Stimulated activated CD8-positive, alpha-beta memory T cell treated with anti-CD3 and anti-CD28 coated beads, Interleukin-7, amount 100 ng/mL, for 48 hours (primary cell): Measurements from ENCODE around the gene IPMK.
"Not testable (repeated sequence)": the region's sequence is repeated elsewhere in the genome, so short reads cannot be mapped to it uniquely, and the experiment has no call there.

Experiments used
- DNase-seq, 2 donors: peaks; one replicate each; pipeline ENCODE4 v3.0.0-alpha.2; 2020; ENCODE audit warnings: low read depth in 1 of 2; ENCODE audit errors: extremely low read depth in 1 of 2

The IPMK gene

DNA sequence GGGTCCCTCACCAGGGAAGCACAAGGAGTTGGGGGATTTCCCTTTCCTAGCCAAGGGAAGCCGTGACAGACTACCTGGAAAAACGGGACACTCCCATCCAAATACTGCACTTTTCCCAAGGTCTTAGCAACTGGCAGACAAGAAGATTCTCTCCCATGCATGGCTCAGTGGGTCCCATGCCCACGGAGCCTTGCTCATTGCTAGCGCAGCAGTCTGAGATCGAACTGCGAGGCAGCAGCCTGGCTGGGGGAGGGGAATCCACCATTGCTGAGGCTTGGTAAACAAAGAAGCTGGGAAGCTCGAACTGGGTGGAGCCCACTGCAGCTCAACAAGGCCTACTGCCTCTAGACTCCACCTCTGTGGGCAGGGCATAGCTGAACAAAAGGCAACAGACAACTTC is 37.8 kb downstream of the IPMK start:
- not testable (repeated sequence) for DNase-seq

DNA sequence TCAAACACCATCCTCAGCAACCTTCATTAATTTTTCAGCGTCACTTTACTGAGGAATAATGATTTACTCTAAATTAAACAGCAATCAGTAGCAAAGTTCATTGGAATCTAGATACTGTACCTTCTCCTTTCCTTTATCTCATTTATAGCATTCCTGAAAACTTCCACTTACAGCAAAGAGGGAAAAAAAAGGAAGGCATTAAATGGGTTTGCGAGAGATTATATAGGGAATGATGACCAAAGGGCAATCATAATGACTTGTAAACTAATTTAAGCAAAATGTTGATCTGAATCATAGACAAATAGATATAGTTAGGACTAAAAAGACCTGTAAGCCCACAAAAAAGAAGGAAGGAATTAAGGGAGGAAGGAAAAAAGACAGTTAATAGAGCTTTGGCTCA is 42.0 kb downstream of the IPMK start:
- no peak for DNase-seq

DNA sequence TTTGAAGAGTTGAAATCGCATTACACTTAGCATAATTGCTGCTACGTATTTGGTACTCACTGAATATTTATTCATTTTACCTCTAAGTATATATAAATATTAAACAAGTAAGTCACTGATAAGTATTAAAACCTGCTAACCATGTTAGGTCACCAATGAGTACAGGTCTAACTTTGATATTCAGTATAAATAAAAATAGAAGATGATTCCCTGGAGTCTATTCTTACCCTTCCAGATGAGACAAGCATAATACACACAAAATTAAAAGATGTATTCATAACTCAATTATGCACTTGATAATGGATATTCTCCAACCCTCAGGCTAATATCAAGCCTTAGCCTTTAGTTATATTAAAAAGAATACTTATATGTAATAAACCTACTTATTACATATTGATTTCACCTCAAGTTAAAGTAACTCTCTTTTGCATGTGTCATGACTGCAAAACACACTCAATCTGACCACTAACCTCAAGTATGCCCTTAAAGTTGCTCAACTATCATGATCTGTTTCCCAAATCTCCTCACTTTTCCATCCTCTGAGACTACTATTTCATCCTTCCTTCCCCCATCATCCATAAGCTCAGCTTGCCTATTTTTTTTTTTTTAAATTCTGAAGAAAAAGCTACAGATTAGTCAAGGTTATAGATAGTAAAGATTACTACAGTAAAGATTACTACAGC is 46.8 kb downstream of the IPMK start:
- DNase-seq = no peak

DNA sequence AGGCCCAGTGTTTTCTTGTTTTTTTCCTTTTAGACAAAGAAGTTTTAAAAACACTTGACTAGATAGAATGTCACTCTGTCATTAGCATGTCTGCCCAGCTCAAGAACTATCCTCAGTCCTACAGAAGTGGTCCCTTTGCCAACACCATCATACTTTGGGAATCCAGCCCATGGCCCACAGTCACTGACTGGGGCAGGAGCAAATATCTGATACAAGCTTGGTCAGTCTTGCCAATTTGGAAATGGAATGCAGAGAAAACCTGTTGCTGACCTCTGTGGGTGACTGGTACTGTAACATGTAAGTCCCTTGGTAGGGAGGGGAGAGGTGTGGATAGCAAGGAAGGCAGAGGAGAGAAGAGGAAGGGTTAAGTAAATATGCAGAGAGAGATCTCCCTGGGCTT is 47.8 kb downstream of the IPMK start:
- DNase-seq = no peak

DNA sequence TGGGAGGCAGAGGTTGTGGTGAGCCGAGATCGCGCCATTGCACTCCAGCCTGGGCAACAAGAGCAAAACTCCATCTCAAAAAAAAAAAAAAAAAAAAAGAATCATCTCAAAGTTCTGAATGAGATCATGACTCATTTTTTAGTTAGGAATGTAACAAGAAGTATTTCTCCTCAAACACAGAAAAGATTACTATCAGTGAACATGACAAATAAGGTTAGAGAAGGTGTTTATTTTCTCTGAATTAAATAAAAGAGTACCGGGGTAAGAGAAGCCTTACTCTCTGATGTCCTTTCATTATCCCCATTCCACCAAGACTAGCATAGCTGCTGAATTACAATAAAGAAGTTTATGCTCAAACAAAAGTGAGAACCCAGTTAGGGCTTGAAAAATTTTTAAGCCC is 50.1 kb downstream of the IPMK start:
- DNase-seq = no peak

DNA sequence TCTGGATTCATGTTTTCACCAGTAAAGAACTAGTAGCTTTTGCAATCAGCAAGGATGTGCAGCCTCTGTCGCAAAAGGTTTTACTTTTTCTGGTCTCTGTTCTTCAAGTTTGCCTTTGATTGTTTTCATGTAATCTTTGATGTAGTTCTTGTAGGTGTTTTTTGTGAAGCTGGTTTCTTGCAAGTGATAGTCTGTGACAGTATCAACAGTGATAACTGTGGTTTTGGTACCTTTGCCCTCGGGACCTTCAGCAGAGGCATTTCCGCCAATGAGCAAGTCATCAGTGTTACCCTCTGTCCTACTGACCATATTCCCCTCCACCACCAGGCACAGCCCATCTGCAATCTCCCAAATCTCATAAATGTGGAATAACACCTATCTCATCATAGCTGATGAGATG is 55.1 kb downstream of the IPMK start:
- no peak for DNase-seq

DNA sequence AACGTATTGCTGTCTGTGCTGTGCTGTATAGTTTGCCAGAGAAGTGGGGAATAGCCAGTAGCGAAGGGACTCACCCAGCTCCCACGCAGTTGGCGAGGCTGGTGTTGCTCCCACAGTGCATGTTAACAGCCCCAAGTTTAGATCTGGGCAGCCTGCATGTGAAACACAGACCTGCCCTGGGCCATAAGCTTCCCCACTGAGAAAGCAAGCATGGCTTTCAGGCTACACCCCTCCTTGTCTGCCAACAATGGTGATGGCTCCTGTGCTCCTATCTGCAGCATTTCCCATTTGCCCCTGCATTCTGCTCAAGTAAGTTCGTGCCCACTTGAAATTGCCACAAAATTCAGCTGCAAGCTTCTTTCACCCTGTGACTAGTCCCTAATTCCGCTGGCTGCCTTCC is 57.5 kb downstream of the IPMK start:
- DNase-seq = no peak

DNA sequence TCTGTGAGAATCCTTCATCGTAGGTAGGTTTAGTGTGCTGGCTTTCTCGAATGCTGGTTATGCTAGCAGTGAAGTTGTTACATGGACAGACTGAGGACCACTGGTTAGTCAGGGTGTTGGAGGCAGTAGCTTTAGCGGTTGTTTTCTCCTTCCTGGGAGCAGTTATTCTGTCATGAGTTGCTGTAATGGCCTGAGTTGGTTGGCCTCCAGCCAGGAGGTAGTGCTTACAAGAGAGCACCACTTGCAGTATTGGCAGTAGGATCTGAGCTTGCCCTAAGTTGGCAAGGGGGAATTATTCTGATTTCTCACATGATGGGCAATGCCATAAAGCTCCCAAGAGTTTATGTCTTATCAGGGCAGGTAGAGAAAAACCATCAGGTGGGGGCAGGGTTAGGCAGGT is 58.0 kb downstream of the IPMK start:
- DNase-seq = no peak

DNA sequence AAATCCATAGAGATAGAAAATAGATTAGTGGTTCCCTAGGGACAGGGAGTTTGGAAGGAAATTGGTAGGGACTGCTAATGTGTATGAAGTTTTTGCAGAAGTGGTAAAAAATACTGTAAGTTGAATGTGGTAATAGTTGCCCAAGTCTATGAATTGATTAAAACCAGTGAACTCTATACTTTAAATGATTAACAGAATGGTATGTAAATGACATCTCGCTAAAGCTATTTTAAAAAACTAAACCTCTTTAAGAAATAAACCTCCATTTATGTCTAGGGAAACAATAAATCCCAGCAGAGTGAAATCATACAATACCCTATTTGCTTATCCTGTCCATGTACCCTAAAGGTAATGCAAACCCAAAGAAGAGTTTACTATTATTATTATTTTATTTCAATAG is 61.4 kb downstream of the IPMK start:
- DNase-seq = no peak

DNA sequence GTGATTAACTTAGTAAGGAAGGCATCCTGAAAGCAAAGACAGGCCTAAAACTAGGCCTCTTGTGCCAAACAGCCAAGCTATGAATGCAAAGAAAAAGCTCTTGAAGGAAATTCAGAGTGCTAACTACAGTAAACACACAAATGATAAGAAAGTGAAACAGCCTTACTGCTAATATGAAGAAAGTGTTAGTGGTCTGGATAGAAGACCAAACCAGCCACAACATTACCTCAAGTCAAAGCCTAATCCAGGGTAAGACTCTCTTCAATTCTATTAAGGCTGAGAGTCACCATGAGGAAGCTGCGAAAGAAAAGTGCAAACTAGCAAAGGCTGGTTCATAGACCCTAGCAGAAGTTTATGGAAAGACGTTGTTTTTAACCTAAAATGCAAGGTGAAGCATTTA is 66.0 kb downstream of the IPMK start:
- no peak for DNase-seq

DNA sequence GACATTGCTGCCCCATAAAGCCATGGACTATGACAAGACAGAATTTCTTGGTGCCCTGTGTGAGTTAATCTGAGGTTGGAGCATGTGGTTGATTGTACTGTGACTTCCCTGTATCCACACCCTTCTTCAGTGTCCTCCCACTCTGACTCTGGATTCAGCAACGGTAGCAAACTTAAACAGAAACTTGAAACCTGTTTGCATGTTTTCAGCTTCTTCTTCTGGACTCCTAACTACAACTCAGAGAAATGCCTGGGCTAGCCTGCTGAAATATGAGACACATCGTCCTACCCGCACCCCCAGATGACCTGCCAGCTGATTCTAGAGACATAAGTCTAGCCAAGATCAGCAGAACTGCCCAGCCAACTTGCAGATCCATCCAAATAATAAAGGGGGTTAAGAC is 78.4 kb downstream of the IPMK start:
- DNase-seq = no peak

DNA sequence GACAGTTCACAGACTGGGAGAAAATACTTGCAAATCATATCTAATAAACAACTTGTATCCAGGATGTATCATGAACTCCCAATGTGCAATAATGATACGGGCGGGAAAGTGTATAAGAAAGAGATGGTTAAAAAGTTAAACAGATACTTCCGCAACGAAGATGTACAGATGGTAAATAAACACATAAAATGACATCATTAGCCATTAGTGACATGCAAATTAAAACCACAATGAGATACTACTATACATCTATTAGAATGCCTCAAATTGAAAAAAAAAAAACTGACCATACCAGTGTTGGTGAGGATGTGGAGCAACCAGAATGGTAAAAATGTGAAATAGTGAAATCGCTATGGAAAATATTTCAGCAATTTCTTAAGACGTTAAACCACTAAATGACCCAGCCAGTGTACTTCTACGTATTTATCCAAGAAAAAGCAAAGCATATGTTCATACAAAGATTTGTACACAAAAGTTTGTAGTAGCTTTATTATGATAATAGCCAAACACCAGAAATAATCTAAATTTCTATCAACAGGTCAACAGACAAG is 83.5 kb downstream of the IPMK start:
- no peak for DNase-seq

DNA sequence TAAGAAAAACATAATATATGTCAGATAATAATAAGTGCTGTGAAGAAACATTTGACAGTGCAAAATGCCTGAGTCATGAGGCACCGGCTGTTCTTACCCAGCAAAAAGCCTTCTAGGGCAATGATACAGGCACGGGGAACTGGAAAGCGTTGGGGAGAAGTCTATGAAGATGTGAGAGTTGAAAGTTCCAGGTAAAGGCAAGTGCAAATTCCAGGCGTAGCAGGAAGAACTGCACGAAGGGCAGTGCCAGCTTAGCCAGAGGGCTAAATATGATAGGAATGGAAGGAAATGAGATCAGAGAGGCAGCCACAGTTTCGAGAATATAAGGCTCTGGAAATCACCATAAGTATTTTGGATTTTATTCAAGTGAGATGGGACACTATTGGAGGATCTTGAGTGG is 87.0 kb downstream of the IPMK start:
- DNase-seq = no peak

DNA sequence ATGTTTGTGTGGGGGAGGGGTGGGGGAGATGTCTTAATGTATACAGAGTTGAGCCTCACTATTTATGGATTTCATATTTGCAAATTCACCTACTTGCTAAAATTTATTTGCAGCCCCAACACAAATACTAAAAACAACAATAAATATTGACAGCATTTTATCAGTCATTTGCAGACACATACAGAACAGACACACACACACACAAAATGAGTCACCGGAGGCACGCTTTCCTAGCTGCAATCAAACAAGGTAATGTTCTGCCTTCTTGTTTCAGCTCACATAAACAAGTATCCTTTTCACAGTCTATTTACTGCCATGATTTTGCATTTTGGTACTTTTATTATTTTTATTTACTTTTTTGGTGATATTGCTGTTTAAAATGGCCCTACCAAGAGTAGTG is 88.5 kb downstream of the IPMK start:
- no peak for DNase-seq

DNA sequence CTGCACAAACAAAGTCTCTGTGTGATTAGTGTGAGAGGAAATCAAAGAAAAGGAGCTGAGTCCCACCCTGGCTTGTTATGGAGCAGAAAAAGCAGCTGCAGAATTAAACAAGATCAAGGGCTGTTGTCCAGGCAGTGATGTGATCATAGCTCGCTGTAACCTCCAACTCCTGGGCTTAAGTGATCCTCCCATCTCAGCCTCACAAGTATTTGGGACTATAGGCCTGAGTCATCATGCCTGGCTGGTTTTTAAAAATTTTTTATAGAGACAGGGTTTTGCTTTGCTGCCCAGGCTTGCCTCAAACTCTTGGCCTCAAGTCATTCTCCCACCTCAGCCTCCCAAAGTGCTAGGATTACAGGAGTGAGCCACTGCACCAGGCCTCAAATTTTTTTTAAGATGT is 88.9 kb downstream of the IPMK start:
- DNase-seq = no peak

DNA sequence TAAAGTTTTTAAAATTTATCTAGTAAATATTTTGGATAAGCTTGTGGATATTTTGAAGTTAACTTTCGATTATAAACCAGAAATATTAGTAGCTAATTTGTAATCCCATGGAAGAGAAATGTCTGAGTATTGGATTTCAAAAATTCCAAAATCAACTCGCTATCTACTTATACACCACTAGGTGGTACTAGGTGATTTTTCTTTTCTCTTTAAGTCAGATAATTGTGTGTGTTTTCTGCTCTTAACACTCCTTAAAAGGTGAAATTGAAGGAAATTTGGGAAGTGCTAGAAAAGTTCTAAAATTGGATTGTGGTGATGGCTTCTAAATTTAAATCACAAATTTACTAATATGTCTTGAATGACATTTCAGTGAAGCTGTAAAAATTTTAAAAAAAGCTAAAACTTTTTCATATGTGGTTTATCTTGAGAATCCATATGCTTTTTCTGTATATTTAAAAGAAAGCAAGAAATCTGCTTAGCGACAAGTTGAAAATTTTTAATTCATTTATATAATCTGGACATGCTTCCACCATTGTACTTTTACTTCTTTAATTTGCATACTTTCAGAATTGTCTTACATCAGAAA is 90.2 kb downstream of the IPMK start:
- no peak for DNase-seq

DNA sequence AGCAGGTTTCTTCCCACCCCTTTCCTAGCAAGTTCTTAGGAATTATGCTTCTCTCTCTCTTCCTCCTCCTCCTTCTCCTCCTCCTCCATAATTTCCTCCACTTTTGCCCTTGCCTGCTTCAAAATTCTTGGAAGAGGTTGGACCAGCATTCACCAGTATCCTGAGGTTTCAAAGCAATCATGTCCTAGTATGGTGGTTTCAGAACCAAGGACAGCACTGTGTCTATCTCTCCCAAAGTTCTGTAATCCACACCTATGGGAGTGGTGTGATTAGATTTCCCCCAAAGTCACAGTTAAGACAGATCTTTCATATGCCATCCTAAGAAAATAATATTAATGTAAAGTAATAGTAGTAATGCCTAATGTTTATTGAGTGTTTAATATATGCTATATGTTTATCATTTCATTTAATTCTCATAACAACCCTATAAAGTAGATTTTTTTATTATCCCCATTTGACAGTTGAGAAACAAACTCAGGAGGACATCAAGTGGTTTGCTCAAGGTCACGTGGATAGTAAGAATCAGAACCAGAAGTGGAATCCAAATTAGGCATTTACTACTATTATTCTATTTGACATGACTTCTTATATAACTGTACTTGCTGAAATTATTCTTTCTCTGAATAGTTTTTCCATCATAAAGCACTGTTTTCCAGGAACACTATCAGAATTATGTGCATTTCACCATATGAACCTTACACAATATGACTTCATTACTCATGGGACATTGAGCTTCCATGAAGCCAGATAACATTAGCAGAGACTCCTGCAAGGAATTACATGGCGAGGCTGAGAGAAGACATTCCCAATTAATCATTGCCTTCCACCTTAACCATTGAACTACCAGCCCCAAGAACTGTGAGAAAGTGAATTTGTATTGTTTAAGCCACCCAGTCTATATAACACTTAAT is 91.4 kb downstream of the IPMK start:
- no peak for DNase-seq

DNA sequence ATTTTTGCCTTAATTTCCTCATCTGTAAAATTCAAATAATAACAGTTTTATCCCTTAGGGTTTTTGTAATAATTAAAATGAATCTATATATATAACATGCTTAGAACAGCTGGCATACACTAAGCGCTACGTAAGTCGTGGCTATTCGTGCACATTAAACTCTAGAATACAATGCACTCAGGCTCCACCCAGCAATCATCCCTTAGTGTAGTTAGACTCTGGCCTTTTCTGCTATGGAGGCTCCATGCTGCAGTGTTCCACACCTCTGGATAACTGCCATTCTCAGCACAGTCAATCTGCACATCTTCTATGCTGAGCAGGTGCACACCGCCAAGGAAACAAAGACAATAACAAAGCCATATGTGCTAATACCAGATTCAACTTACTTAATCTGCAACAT is 92.9 kb downstream of the IPMK start:
- no peak for DNase-seq

DNA sequence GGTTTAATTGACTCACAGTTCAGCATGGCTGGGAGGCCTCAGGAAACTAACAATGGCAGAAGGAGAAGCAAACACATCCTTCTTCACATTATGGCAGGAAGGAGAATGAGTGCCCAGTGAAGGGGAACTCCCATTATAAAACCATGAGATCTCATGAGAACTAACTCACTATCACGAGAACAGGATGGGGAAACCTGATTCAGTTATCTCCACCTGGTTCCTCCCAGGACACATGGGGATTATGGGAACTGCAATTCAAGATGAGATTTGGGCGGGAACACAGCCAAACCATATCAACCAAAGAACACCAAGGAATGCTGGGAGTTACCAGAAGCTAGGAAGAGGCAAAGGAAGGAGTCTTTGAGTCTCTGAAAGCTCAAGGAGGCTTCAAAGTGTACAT is 94.3 kb downstream of the IPMK start:
- no peak for DNase-seq

DNA sequence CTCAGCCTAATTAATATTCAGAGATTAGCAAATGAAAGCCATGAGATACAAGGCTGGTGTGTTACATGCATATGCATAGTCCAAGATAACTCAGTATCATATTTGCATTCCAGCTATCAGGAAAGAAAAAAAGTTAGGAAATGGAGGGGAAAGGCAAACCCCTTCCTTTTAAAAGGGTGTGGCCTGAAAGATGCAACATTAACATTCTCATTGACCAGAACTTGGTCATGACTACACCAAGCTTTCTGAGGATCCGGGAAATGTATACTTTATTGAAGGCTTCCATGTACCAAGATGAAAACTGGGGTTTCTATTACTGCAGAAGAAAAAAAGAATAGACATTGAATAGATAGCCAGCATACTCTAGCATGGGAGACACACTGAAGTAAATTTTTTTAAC is 96.5 kb downstream of the IPMK start:
- no peak for DNase-seq

DNA sequence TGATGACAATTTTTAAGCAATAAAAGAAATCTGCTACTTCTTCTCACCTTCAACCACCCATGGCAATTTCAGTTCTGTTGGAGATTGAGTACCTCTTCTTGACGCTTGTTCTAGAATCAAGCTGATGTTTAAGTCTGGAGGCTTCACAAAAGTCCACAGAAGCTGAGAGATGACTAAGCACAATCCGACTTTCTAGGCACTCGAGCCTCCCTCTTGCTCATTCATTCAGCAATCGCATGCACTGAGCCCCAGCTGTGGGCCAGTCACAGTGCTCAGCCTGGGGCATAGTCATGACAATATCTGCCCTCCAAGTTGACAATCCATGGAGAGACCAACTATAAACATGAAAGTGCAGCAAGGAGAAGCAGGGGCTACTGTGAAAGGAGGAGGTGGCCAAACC is 103.2 kb downstream of the IPMK start:
- DNase-seq = no peak

DNA sequence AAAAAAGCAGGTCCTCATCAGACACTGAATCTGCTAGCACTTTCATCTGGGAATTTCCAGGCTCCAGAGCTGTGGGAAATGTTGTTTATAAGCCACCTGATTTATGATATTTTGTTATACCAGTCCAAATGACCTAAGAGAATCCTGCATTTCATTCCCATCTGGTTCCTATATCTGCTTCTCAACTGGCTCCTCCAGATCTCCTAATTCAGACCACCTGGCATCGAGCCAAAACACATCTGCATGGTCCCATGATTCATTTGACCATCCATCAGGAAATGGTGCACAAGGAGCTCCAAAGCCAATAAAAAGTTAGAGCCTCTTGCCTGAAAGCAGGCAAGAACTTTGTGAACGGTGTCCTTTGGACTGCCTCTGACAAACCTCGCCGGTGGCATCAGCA is 108.9 kb downstream of the IPMK start:
- no peak for DNase-seq
